GM18520 (cell line): ENCODE results near the gene SBF2.
"Not testable (repeated sequence)": the region's sequence is repeated elsewhere in the genome, so short reads cannot be mapped to it uniquely, and the experiment has no call there.

Source experiments
- ATAC-seq: cut with Tn5 transposase; IDR thresholded peaks from one replicate; pipeline ENCODE4 v1.9.1; 2021; ENCODE audit not compliant: unreplicated experiment

The SBF2 gene

GRCh38 chr11:10075141-10075540 is 218.9 kb downstream of the SBF2 start:
- no peak for ATAC-seq

DNA sequence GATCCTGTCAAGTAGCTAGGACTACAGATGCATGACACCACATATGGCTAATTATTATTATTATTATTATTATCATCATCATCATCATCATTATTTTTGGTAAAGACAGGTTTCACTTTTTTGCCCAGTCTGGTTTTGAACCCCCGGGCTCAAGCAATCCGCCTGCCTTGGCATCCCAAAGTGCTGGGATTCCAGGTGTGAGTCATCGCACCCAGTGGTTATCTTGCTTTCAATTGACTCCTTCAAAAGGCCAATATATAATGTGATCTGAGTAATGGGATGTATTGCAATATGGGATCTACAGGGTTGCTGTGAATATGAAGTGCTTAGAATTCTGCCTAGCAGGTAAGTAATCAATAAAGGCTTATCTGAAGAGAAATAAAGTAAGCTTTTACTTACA is 221.2 kb downstream of the SBF2 start:
- ATAC-seq: no peak

DNA sequence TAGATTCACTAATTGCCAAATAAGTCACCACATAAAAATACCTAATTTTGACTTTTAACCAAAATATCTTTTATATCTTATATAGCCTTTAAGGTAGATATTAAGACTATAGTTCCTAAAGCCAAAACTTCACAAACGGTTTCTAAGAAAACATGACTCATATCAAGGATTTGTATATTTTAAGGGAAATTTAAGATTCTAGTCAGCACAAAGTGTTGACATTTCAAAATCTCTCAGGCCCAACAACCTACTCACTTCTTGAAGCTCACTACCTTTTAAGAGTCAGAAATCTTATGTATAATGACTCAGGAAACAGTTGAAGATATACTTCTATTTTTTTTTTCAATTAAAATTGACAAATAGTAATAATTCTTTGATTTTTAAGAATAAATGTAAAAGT is 221.9 kb downstream of the SBF2 start:
- no peak for ATAC-seq

- ATAC-seq: no peak
Measured at GRCh38 chr11:10067629-10068300, 226.3 kb downstream of the SBF2 start.

DNA sequence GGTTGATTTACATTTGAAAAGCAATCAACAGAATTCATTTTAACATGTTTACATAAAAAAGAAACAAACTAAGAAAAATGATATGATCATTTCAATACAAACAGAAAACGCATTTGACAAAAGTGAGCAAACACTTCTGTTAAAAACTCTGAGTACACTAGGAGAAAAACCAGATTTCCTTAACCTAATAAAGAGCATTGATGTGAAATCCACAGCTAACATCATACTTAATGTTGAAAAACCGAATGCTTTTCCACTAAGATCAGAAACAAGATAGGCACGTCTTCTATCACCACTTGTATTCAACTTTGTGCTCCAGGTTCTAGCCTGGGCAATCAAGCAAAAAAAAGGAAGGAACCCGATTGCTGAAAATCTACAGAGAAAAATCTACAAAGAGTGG is 227.6 kb downstream of the SBF2 start:
- no peak for ATAC-seq

- ATAC-seq: no peak
Measured at GRCh38 chr11:10064828-10065227, 229.2 kb downstream of the SBF2 start.

GRCh38 chr11:10058356-10058755 is 235.7 kb downstream of the SBF2 start:
- ATAC-seq: no peak

- ATAC-seq: no peak
Measured at GRCh38 chr11:10051868-10052586, 242.0 kb downstream of the SBF2 start.

- no peak for ATAC-seq
Measured at GRCh38 chr11:10050561-10050960, 243.5 kb downstream of the SBF2 start.

- no peak for ATAC-seq
Measured at GRCh38 chr11:10049756-10050155, 244.3 kb downstream of the SBF2 start.

GRCh38 chr11:10048350-10048749 is 245.7 kb downstream of the SBF2 start:
- ATAC-seq: no peak

- ATAC-seq: no peak
Measured at GRCh38 chr11:10044618-10045017, 249.4 kb downstream of the SBF2 start.

GRCh38 chr11:10042699-10043098 is 251.3 kb downstream of the SBF2 start:
- no peak for ATAC-seq

DNA sequence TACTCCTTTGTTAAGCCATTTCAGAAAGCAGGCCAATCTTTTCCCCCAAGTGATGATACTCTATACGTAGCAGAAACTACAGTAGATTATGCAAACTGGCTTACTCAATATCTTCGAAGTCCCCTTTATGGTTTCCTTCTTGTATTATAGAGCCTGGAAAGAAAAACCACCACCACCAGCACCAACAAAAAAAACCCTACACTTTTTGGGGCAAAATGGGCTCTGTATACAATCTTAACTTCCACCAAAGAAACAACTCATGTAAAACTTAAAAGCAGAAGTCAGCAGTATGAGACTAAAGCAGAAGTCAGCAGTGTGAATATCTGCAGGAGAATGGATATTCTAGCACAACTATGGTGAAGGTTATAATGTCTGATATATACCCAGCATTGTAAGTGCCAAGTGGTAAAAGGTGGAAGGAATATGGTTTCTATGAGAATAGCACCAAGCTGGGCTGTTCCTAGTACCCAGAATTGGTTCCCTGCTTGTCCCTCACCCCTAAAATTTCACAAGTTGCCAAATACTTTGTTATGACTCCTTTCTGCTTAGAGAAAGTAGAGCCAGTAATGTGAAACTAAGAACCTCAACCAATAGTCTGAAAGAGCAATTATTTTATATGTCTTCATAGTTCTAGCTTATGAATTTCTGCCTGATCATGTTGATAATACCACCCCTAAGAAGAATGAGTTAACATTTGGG is 252.1 kb downstream of the SBF2 start:
- no peak for ATAC-seq

- ATAC-seq: no peak
Measured at GRCh38 chr11:10041332-10041731, 252.7 kb downstream of the SBF2 start.

DNA sequence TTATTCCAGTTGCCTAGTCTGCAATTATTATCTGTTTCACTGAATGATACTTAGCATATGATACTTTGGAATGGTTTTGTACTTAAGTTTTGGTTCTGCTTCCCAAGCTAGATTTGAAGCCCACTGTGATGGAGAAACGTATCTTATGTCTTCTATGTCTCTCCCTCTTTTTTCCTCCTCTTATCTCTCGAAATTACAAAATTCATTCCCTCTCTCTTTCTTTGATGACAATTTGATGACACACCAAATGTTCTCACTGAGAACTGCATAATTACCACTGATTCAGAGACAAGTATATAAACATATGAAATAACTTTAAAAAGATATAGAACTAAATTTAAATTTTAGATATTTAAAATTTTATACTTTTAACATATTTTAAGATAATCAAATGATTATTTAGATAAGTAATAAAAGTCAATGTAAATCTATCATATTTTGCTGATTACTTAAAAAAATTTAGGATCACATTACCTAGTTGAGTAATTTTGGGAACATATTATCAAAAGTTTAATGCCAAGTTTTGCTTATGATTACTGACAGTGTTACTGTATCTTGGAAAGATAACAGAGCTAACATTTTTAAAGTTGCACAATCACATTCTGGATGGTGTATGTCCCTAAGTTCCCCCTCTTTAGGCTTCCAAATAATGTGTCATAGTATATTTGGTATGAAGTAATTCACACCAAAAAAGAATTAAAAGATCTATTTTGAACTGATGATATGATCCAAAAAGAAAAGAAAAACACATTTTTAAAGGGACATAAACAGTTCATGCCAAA is 255.3 kb downstream of the SBF2 start:
- no peak for ATAC-seq

DNA sequence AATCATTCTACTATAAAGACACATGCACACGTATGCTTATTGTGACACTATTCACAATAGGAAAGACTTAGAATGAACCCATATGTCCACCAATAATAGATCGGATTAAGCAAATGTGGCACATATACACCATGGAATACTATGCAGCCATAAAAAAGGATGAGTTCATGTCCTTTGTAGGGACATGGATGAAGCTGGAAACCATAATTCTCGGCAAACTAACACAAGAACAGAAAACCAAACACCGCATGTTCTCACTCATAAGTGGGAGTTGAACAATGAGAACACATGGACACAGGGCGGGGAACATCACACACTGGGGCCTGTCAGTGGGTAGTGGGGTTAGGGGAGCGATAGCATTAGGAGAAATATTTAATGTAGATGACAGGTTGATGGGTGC is 258.1 kb downstream of the SBF2 start:
- not testable (repeated sequence) for ATAC-seq

GRCh38 chr11:10032935-10033334 is 261.1 kb downstream of the SBF2 start:
- no peak for ATAC-seq

DNA sequence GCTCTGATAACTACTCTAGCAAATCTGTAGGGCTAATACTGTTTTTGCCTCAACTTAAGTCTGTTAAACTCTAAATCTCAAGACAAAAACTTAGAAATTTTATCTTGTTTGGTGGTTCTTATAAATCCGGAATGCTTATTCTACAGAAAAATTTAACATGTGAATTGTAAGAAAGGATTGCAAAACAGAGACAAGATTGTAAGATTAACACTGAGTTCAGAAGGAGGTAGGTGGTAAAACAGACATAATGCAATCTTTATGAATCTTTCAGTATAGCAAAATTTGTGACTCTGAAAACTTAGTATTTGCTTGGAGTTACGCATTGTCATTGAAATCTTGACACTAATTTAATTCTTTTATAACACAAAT is 263.9 kb downstream of the SBF2 start:
- no peak for ATAC-seq

- no peak for ATAC-seq
Measured at GRCh38 chr11:10029386-10030121, 264.5 kb downstream of the SBF2 start.

- ATAC-seq: no peak
Measured at GRCh38 chr11:10026514-10026913, 267.5 kb downstream of the SBF2 start.
